Measurements from ENCODE around the gene TTC9C. TPM values are rescaled to one million over a fixed set of nuclear protein-coding genes. Genes with fewer than 3 reads are reported as not detected.
A peak's percentile ranks its signal among the peaks of the same experiment; 100 is the strongest.

The TTC9C gene
- total and polyA plus RNA-seq, 12 donors = 9.4 to 20.8 (median 13.2) TPM

- peak overlapping the region in 2 of 10 donors; percentile 93 to 99 for H3K27ac ChIP-seq
- no peaks in the 10 kb centered on the region for H3K27me3 ChIP-seq
- H3K9me3 ChIP-seq = no peaks in the 10 kb centered on the region
- DNase-seq (no peak), ATAC-seq (no peak)
- H3K36me3 ChIP-seq = peaks cover 5 to 58% (median 51%) of the 10 kb centered on the region in 9 donors
- 38 to 40% methylated on average over 8 of the region's 8 CpGs for WGBS, 2 donors
- no peak for TF ChIP-seq CTCF (IDR thresholded peaks at IDR 0.05)
- intact Hi-C loops (cut with DNase I) = no loop called here
- H3K4me3 ChIP-seq = peak overlapping the region in 7 of 10 donors; percentile 67 to 98 (median 92)
- peaks cover 3 to 53% (median 30%) of the 10 kb centered on the region in 9 donors for H3K4me1 ChIP-seq
Measured at GRCh38 chr11:62724171-62724570, 4.1 kb upstream of the TTC9C start.

- TF ChIP-seq CTCF (IDR thresholded peaks at IDR 0.05) = no peak
- H3K27me3 ChIP-seq = no peaks in the 10 kb centered on the region
- ATAC-seq (no peak), DNase-seq (no peak)
- intact Hi-C loops (cut with DNase I) = loop anchor here in 4 of 10 donors (2.0 to 5.0 kb wide), 4 partner anchors 17 to 117 kb away; partner anchors contain the start of genes TAF6L (in 2 of the 4) and NXF1 (in 1 of the 4)
- peaks cover 11 to 65% (median 42%) of the 10 kb centered on the region in 9 donors for H3K4me1 ChIP-seq
- 0 to 3% methylated on average over 7 of the region's 7 CpGs for WGBS, 2 donors
- H3K4me3 ChIP-seq = peak overlapping the region; percentile 63 to 98 (median 89)
- peaks cover 0 to 52% (median 36%) of the 10 kb centered on the region in 9 donors for H3K36me3 ChIP-seq
- H3K9me3 ChIP-seq = no peaks in the 10 kb centered on the region
- H3K27ac ChIP-seq = peak overlapping the region in 8 of 10 donors; percentile 87 to 99 (median 93)
Measured at GRCh38 chr11:62725646-62726045, 2.6 kb upstream of the TTC9C start.

- 1% methylated on average over 49 to 51 of the region's 51 CpGs for WGBS, 2 donors
- no peaks in the 10 kb centered on the region for H3K27me3 ChIP-seq
- no peak for DNase-seq
- ATAC-seq = peak in 1 of 8 donors; percentile 3
- no peaks in the 10 kb centered on the region for H3K9me3 ChIP-seq
- peaks cover 0 to 52% (median 29%) of the 10 kb centered on the region in 9 donors for H3K36me3 ChIP-seq
- no peak for TF ChIP-seq CTCF (IDR thresholded peaks at IDR 0.05)
- H3K4me3 ChIP-seq = peak overlapping the region; percentile 63 to 98 (median 89)
- peaks cover 12 to 67% (median 49%) of the 10 kb centered on the region in 9 donors for H3K4me1 ChIP-seq
- peak overlapping the region; percentile 87 to 99 (median 93) for H3K27ac ChIP-seq
- intact Hi-C loops (cut with DNase I) = loop anchor here in 4 of 10 donors (2.0 to 5.0 kb wide), 4 partner anchors 18 to 116 kb away; partner anchors contain the start of genes TAF6L (in 2 of the 4) and NXF1 (in 1 of the 4)
Measured at GRCh38 chr11:62726156-62726914, 2.0 kb upstream of the TTC9C start.

GRCh38 chr11:62726915-62727164 is 1.4 kb upstream of the TTC9C start:
- no peaks in the 10 kb centered on the region for H3K9me3 ChIP-seq
- peak overlapping the region; percentile 63 to 98 (median 89) for H3K4me3 ChIP-seq
- intact Hi-C loops (cut with DNase I) = loop anchor here in 4 of 10 donors (2.0 to 5.0 kb wide), 4 partner anchors 18 to 115 kb away; partner anchors contain the start of genes TAF6L (in 2 of the 4) and NXF1 (in 1 of the 4)
- no peaks in the 10 kb centered on the region for H3K27me3 ChIP-seq
- TF ChIP-seq CTCF (IDR thresholded peaks at IDR 0.05) = no peak
- H3K36me3 ChIP-seq = peaks cover 0 to 50% (median 24%) of the 10 kb centered on the region in 9 donors
- DNase-seq (no peak), ATAC-seq (peak in 4 of 8 donors; percentile 5 to 17 (median 10))
- whole genome bisulfite sequencing, 2 donors = 1% methylated on average over 31 to 37 of the region's 37 CpGs
- H3K27ac ChIP-seq = peak overlapping the region; percentile 87 to 99 (median 93)
- H3K4me1 ChIP-seq = peaks cover 12 to 67% (median 49%) of the 10 kb centered on the region in 9 donors

All from heart right ventricle (tissue), 16 donors.